ENCODE measurements around the gene MT1H.
"Not testable (repeated sequence)": the region's sequence is repeated elsewhere in the genome, so short reads cannot be mapped to it uniquely, and the experiment has no call there.

DNA sequence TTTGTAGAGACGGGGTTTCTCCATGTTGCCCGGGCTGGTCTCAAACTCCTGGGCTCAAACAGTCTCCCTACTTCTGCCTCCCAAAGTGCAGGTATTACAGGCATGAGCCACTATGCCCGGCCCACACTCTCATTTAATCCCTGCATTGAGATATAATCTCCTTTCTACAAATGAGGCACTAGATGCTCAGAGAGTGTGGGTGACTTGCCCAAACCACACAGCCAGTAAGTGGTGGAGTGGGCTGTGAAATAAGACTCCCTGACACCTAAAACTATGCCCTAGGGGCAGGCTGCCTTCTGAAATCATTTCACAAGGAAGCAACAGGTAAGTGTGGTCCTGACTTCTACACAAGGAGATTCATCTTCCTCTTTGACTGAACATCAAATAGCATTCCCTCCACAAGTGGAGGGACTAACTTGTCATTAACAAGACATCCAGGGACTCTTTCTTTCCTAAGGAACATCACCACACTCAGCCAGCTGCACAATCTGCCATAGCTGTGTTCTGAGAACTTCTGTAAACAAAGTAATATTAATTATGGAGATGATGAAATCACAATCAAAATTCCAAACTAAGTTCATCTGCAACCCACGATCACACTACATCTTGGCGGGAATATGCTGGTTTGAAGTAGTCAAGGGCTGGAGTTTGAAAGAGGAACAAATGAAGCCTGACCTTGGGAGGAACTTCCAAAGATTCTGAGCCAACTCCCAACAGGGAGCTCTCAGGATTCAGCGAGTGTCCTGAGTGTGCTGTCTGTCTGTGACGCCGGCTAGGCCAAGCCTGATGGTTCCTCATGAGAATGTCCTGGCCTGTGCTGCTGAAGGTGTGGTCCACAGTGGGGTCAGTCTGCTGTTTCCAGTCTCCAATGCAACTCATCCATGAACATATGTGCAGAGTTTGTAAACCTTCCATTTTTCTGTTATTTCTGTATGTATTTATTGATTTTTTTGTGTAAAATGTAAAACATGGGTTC, 4.0 kb upstream of the MT1H start:
- TF ChIP-seq, protein P1, sequence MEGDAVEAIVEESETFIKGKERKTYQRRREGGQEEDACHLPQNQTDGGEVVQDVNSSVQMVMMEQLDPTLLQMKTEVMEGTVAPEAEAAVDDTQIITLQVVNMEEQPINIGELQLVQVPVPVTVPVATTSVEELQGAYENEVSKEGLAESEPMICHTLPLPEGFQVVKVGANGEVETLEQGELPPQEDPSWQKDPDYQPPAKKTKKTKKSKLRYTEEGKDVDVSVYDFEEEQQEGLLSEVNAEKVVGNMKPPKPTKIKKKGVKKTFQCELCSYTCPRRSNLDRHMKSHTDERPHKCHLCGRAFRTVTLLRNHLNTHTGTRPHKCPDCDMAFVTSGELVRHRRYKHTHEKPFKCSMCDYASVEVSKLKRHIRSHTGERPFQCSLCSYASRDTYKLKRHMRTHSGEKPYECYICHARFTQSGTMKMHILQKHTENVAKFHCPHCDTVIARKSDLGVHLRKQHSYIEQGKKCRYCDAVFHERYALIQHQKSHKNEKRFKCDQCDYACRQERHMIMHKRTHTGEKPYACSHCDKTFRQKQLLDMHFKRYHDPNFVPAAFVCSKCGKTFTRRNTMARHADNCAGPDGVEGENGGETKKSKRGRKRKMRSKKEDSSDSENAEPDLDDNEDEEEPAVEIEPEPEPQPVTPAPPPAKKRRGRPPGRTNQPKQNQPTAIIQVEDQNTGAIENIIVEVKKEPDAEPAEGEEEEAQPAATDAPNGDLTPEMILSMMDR (IDR thresholded peaks at IDR 0.05) = not testable (repeated sequence)
- TF ChIP-seq EZH2 (IDR thresholded peaks at IDR 0.05; ENCODE audit: borderline replicate concordance, insufficient read depth, low read depth, low read length, poor library complexity, severe bottlenecking) = not testable (repeated sequence)

Measured in B cell (primary cell).